Astrocyte (in vitro differentiated cells and primary cell): ENCODE measurements around the gene TNN. TPM values are rescaled to one million over a fixed set of nuclear protein-coding genes. Genes with fewer than 3 reads are reported as not detected.

ENCODE experiments used
- DNase-seq: peaks from one replicate; pipeline ENCODE4 v3.0.0-alpha.2; 2010; ENCODE audit warnings: low read depth
- FAIRE-seq: peaks from 2 replicates; lab custom pipeline; 2011; peaks lifted over from hg19 to GRCh38; lab: Jason Lieb, UNC
- H2AFZ ChIP-seq: 2 replicates; pipeline ENCODE4 v1.6.0; 2012; ENCODE audit warnings: low read depth, low read length, inconsistent platforms
- H3K27ac ChIP-seq: 2 replicates; pipeline ENCODE4 v1.5.1; 2011; ENCODE audit warnings: low read depth, low read length, inconsistent platforms
- H3K27me3 ChIP-seq: 2 replicates; pipeline ENCODE4 v1.6.0; 2011; ENCODE audit warnings: low read length, inconsistent platforms; ENCODE audit not compliant: insufficient read depth
- H3K36me3 ChIP-seq: 2 replicates; pipeline ENCODE4 v1.5.1; 2011; ENCODE audit warnings: low read length, inconsistent platforms; ENCODE audit not compliant: insufficient read depth
- H3K4me1 ChIP-seq: 2 replicates; pipeline ENCODE4 v1.5.1; 2011; ENCODE audit warnings: low read length, inconsistent platforms; ENCODE audit not compliant: insufficient read depth
- H3K4me2 ChIP-seq: 2 replicates; pipeline ENCODE4 v1.6.0; 2012; ENCODE audit warnings: low read length, inconsistent platforms
- H3K4me3 ChIP-seq: 2 replicates; pipeline ENCODE4 v1.5.1; 2011; ENCODE audit warnings: low read depth, mild to moderate bottlenecking, low read length, inconsistent platforms; ENCODE audit not compliant: insufficient read depth
- H3K79me2 ChIP-seq: 2 replicates; pipeline ENCODE4 v1.6.0; 2012; ENCODE audit warnings: mild to moderate bottlenecking, low read length, inconsistent platforms; ENCODE audit not compliant: insufficient read depth
- H3K9ac ChIP-seq: 2 replicates; pipeline ENCODE4 v1.6.0; 2012; ENCODE audit warnings: mild to moderate bottlenecking, low read length, inconsistent platforms
- H3K9me3 ChIP-seq: 2 replicates; pipeline ENCODE4 v1.5.1; 2012; ENCODE audit warnings: low read depth, mild to moderate bottlenecking, low read length, inconsistent platforms; ENCODE audit not compliant: insufficient read depth
- H4K20me1 ChIP-seq: 2 replicates; pipeline ENCODE4 v1.6.0; 2012; ENCODE audit warnings: low read length, inconsistent platforms; ENCODE audit not compliant: insufficient read depth
- H3K27ac Mint-ChIP-seq: one replicate; pipeline ENCODE4 v1.8.0; 2021; ENCODE audit warnings: mild to moderate bottlenecking, mixed read lengths; ENCODE audit not compliant: unreplicated experiment
- H3K27me3 Mint-ChIP-seq: one replicate; pipeline ENCODE4 v1.8.0; 2021; ENCODE audit warnings: low read depth, mixed read lengths; ENCODE audit not compliant: unreplicated experiment
- H3K36me3 Mint-ChIP-seq: one replicate; pipeline ENCODE4 v1.8.0; 2021; ENCODE audit warnings: low read depth, mixed read lengths; ENCODE audit not compliant: unreplicated experiment
- H3K4me1 Mint-ChIP-seq: one replicate; pipeline ENCODE4 v1.8.0; 2021; ENCODE audit warnings: low read depth, mixed read lengths; ENCODE audit not compliant: unreplicated experiment
- H3K4me3 Mint-ChIP-seq: one replicate; pipeline ENCODE4 v1.8.0; 2021; ENCODE audit warnings: mild to moderate bottlenecking, moderate library complexity, mixed read lengths; ENCODE audit not compliant: unreplicated experiment
- H3K9me3 Mint-ChIP-seq: one replicate; pipeline ENCODE4 v1.8.0; 2021; ENCODE audit warnings: mild to moderate bottlenecking, mixed read lengths; ENCODE audit not compliant: unreplicated experiment
- CTCF ChIP-seq: IDR thresholded peaks from 2 replicates; pipeline ENCODE4 v1.5.1; 2011; ENCODE audit warnings: low read depth, mild to moderate bottlenecking, inconsistent platforms, low read length, moderate library complexity; ENCODE audit not compliant: insufficient read depth
- EZH2 ChIP-seq: IDR thresholded peaks from 2 replicates; pipeline ENCODE4 v1.6.1; 2012; ENCODE audit warnings: mild to moderate bottlenecking, low read length, inconsistent platforms; ENCODE audit not compliant: insufficient read depth
- total RNA-seq: library from RNA; stranded (reverse); gene quantifications from 2 replicates; pipeline ENCODE4 v1.2.1, GENCODE V29; 2021

The TNN gene
- total RNA-seq, 1 donor from 2014 or later: 0.16 TPM

GRCh38 chr1:175073061-175073460, 5.4 kb downstream of the TNN start:
- Histone ChIP-seq H3K27me3 (no peaks in the 10 kb centered on the region), H3K9ac (no peak overlapping the region), H3K4me1 (peaks cover 11% of the 10 kb centered on the region), H4K20me1 (no peaks in the 10 kb centered on the region), H3K9me3 (no peaks in the 10 kb centered on the region), H3K4me2 (peak overlapping the region; percentile 71), H3K79me2 (no peaks in the 10 kb centered on the region), H3K27ac (no peak overlapping the region), H3K36me3 (no peaks in the 10 kb centered on the region), H2AFZ (no peak overlapping the region), H3K4me3 (no peak overlapping the region)
- H3K4me3 Mint-ChIP-seq: peak overlapping the region; percentile 74
- peaks cover 2% of the 10 kb centered on the region for H3K9me3 Mint-ChIP-seq
- FAIRE-seq (no peak), DNase-seq (no peak)
- peaks cover 55% of the 10 kb centered on the region for H3K4me1 Mint-ChIP-seq
- TF ChIP-seq EZH2 (no peak), CTCF (no peak)
- H3K27me3 Mint-ChIP-seq: peaks cover 4% of the 10 kb centered on the region
- H3K27ac Mint-ChIP-seq: peak overlapping the region; percentile 96
- no peaks in the 10 kb centered on the region for H3K36me3 Mint-ChIP-seq

GRCh38 chr1:175073633-175074032, 6.0 kb downstream of the TNN start:
- Histone ChIP-seq H3K9ac (no peak overlapping the region), H3K79me2 (no peaks in the 10 kb centered on the region), H3K9me3 (no peaks in the 10 kb centered on the region), H3K27ac (no peak overlapping the region), H3K4me2 (no peak overlapping the region), H4K20me1 (no peaks in the 10 kb centered on the region), H3K36me3 (no peaks in the 10 kb centered on the region), H3K4me3 (no peak overlapping the region), H2AFZ (no peak overlapping the region), H3K27me3 (no peaks in the 10 kb centered on the region), H3K4me1 (peaks cover 11% of the 10 kb centered on the region)
- H3K4me3 Mint-ChIP-seq: no peak overlapping the region
- peaks cover 4% of the 10 kb centered on the region for H3K27me3 Mint-ChIP-seq
- no peak for TF ChIP-seq CTCF
- TF ChIP-seq EZH2: no peak
- no peaks in the 10 kb centered on the region for H3K36me3 Mint-ChIP-seq
- FAIRE-seq (no peak), DNase-seq (no peak)
- H3K4me1 Mint-ChIP-seq: peaks cover 55% of the 10 kb centered on the region
- peaks cover 2% of the 10 kb centered on the region for H3K9me3 Mint-ChIP-seq
- H3K27ac Mint-ChIP-seq: no peak overlapping the region
